H54 (cell line): ENCODE measurements around the gene PDE4D.
A peak's percentile ranks its signal among the peaks of the same experiment; 100 is the strongest.

Source experiments
- DNase-seq: peaks from one replicate; pipeline ENCODE4 v3.0.0; 2011; ENCODE audit warnings: low spot score, mixed read lengths; ENCODE audit not compliant: insufficient read length
- FAIRE-seq: peaks from 3 replicates; lab custom pipeline; 2011; peaks lifted over from hg19 to GRCh38; lab: Jason Lieb, UNC
- POLR2A ChIP-seq: IDR thresholded peaks from 2 replicates; pipeline ENCODE4 v1.6.1; 2011; ENCODE audit warnings: low read depth, mild to moderate bottlenecking, low read length

Gene PDE4D

DNA sequence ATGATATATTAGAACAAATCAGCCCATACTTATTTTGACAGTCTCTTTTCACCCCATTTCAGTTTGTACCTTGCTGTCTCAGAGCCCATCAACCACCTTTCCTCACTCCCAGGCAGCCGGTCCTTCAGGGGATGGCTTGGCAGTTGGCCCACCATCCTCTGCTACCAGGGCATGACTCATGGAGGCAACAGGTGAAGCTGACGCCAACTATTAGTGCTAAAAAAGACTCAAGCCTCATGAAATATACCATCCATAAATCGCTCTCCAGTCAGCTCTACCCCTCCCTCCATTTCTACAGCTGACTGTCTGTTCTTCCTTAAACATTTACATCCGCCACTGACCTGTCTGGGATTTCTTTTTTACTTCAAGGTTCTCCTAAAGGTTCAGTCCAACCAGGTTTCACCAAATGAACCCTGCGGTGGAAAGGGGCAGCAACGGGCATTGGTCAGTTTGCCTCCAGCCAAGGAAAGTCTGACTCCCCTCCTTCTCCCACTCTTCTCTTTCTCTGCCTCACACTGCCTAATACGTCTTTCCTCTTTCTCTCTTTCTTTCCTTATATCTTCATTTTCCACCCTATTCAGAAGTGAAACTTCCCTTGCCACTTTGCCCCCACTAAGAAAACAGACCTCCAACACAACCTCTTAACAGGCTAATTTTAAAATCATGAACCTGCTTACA, 871.5 kb downstream of the PDE4D start:
- TF ChIP-seq POLR2A = no peak
- peak; percentile 75 for FAIRE-seq
- DNase-seq = no peak

DNA sequence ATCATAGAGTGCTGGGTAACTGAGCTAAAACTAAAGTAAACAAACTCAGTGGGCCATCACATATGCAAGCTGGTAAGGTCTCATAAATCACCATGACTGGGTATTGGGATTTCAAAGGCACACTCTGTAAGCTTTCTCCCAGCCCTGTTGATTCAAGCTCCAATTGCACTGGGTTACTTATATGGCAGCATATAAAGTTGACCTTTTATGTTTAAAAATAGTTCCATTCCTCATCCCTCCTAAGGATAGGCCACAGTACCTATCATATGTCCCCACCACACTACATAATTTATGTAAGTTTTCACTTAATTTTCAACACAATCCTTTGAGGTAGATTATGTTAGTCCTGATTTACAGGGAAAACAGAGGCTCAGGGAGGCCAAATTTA, 872.2 kb downstream of the PDE4D start:
- DNase-seq (no peak), FAIRE-seq (no peak)
- TF ChIP-seq POLR2A = no peak

GRCh38 chr5:59020611-59021285, 872.8 kb downstream of the PDE4D start:
- peak; percentile 92 for FAIRE-seq
- no peak for DNase-seq
- no peak for TF ChIP-seq POLR2A

- no peak for TF ChIP-seq POLR2A
- FAIRE-seq (no peak), DNase-seq (no peak)
Measured at GRCh38 chr5:59019078-59019477, 874.4 kb downstream of the PDE4D start.

DNA sequence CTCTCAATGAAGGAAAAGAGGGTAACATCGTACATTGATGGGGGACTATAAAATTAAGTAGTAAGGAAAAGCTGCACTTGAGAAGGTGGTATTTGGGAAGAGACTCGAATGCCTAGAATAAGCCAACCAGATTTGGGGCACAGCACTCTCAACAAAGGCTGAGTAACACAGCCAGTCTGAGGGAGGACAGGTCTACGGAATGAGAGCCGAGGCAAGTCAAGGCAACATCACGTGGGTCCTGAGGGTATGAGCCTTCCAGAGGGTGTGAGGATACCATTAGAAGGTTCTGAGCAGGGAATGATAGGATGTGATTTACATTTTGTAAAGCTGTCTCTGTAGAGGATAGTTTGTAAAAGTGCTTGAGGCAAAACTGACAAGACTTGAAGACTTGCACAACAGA, 876.6 kb downstream of the PDE4D start:
- DNase-seq (no peak), FAIRE-seq (no peak)
- TF ChIP-seq POLR2A = no peak

- no peak for TF ChIP-seq POLR2A
- no peak for FAIRE-seq
Measured at GRCh38 chr5:59008816-59009473, 884.6 kb downstream of the PDE4D start.

GRCh38 chr5:59007460-59008063, 886.0 kb downstream of the PDE4D start:
- FAIRE-seq (no peak), DNase-seq (no peak)

More at GRCh38 chr5:59008816-59009473, 884.6 kb downstream of the PDE4D start:
- no peak for DNase-seq

GRCh38 chr5:59005934-59006701, 887.4 kb downstream of the PDE4D start:
- FAIRE-seq (no peak), DNase-seq (no peak)
- TF ChIP-seq POLR2A = no peak

More at GRCh38 chr5:59007460-59008063, 886.0 kb downstream of the PDE4D start:
- no peak for TF ChIP-seq POLR2A

GRCh38 chr5:59003641-59004040, 889.9 kb downstream of the PDE4D start:
- DNase-seq = no peak
- FAIRE-seq = no peak
- no peak for TF ChIP-seq POLR2A

DNA sequence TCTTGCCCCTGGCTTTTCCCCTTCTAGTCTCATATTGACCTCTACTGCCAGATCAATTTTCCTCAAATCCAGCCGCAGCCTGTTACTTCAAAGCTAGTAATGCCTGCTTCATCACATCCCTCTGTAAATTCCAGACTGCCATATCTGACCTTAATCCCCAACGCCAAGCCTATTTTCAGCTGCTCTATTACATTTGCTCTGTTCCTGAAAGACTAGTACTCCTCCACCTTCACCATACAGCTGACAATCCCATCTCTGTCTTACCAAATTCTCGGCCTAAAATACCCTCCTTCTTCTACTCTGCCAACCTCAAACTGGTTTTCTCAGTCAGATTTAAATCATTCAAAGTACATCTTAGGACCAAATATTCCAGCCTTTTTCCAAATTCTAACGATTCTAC, 890.4 kb downstream of the PDE4D start:
- no peak for TF ChIP-seq POLR2A
- FAIRE-seq (no peak), DNase-seq (no peak)

- FAIRE-seq = no peak
- no peak for DNase-seq
- no peak for TF ChIP-seq POLR2A
Measured at GRCh38 chr5:59002162-59002825, 891.2 kb downstream of the PDE4D start.

DNA sequence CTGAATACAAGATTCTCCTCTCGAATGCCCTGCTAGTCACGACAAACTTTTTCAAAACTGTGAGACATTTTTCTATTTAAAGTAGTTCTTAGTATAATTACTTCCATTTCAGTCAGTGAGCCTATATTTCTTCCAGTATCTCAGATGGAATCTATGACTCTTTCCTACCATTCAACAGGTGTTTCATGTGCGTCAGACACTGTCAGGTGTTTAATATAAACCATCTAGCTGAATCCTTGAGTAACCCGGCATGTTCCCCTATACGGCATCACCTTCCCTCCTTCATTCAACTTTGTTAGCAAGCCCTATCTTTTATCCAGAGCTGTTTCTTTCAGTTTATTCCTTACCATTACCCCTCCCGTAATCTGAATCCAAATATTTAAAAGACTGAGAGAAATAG, 891.8 kb downstream of the PDE4D start:
- DNase-seq (no peak), FAIRE-seq (no peak)
- no peak for TF ChIP-seq POLR2A

- DNase-seq = no peak
- TF ChIP-seq POLR2A = no peak
- no peak for FAIRE-seq
Measured at GRCh38 chr5:59001154-59001553, 892.4 kb downstream of the PDE4D start.
